Measurements from ENCODE around the gene DRAXIN. TPM values are rescaled to one million over a fixed set of nuclear protein-coding genes. Genes with fewer than 3 reads are reported as not detected.

DRAXIN gene
- polyA plus RNA-seq, 1 donor from 2014 or later, result 33.5 TPM

DNA sequence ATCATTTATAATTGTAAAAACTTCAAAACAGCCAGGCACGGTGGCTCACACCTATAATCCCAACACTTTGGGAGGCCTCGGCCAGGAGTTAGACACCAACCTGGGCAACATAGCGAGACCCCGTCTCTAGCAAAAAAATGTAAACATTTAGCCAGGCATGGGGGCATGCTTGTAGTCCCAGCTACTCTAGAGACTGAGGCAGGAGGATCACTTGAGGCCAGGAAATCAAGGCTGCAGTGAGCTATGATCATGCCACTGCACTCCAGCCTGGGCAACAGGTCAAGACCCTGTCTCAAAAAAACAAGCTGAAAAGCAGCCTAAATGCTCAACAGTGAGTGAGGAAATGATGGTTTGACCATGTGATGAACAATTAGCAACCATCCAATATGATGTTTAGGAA, 77.8 kb downstream of the DRAXIN start:
- Histone ChIP-seq H3F3A (ENCODE audit: insufficient read depth, low read length, poor library complexity, severe bottlenecking) (no peaks in the 10 kb centered on the region), H3K4me3 (ENCODE audit: low read length) (no peak overlapping the region), H3K27me3 (ENCODE audit: insufficient read depth, low read depth, low read length) (no peaks in the 10 kb centered on the region), H3K27ac (ENCODE audit: low read length) (no peak overlapping the region), H3K9me3 (ENCODE audit: low read length) (no peaks in the 10 kb centered on the region), H3K36me3 (ENCODE audit: insufficient read depth, low read length) (no peaks in the 10 kb centered on the region), H4K20me1 (ENCODE audit: insufficient read depth) (no peaks in the 10 kb centered on the region), H3K9ac (ENCODE audit: low read length) (no peak overlapping the region), H3K4me2 (ENCODE audit: low read length) (no peak overlapping the region), H3K79me2 (replicated peaks; ENCODE audit: insufficient read depth, low read length) (no peaks in the 10 kb centered on the region), H2AFZ (ENCODE audit: low read depth, low read length) (no peak overlapping the region), H3K9me2 (ENCODE audit: insufficient read depth, low read length) (no peaks in the 10 kb centered on the region)
- TF ChIP-seq TAF1 (IDR thresholded peaks at IDR 0.05; ENCODE audit: low read depth), result no peak
- no peak for TF ChIP-seq CTCF (IDR thresholded peaks at IDR 0.05; ENCODE audit: poor library complexity, severe bottlenecking)
- TF ChIP-seq RAD21 (conservative IDR thresholded peaks at IDR 0.05), result no peak
- TF ChIP-seq POLR2AphosphoS5 (IDR thresholded peaks at IDR 0.05), result no peak
- no peak for TF ChIP-seq EP300 (conservative IDR thresholded peaks at IDR 0.05; ENCODE audit: poor library complexity, severe bottlenecking)
- TF ChIP-seq, protein P1, sequence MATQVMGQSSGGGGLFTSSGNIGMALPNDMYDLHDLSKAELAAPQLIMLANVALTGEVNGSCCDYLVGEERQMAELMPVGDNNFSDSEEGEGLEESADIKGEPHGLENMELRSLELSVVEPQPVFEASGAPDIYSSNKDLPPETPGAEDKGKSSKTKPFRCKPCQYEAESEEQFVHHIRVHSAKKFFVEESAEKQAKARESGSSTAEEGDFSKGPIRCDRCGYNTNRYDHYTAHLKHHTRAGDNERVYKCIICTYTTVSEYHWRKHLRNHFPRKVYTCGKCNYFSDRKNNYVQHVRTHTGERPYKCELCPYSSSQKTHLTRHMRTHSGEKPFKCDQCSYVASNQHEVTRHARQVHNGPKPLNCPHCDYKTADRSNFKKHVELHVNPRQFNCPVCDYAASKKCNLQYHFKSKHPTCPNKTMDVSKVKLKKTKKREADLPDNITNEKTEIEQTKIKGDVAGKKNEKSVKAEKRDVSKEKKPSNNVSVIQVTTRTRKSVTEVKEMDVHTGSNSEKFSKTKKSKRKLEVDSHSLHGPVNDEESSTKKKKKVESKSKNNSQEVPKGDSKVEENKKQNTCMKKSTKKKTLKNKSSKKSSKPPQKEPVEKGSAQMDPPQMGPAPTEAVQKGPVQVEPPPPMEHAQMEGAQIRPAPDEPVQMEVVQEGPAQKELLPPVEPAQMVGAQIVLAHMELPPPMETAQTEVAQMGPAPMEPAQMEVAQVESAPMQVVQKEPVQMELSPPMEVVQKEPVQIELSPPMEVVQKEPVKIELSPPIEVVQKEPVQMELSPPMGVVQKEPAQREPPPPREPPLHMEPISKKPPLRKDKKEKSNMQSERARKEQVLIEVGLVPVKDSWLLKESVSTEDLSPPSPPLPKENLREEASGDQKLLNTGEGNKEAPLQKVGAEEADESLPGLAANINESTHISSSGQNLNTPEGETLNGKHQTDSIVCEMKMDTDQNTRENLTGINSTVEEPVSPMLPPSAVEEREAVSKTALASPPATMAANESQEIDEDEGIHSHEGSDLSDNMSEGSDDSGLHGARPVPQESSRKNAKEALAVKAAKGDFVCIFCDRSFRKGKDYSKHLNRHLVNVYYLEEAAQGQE (IDR thresholded peaks at IDR 0.05; ENCODE audit: borderline replicate concordance), result no peak
- TF ChIP-seq EZH2 (IDR thresholded peaks at IDR 0.05; ENCODE audit: borderline replicate concordance, insufficient read depth, low read length, poor library complexity, severe bottlenecking), result no peak
- TF ChIP-seq SMC3 (conservative IDR thresholded peaks at IDR 0.05; ENCODE audit: poor library complexity), result no peak
- TF ChIP-seq MXI1 (conservative IDR thresholded peaks at IDR 0.05; ENCODE audit: poor library complexity, severe bottlenecking), result no peak

DNA sequence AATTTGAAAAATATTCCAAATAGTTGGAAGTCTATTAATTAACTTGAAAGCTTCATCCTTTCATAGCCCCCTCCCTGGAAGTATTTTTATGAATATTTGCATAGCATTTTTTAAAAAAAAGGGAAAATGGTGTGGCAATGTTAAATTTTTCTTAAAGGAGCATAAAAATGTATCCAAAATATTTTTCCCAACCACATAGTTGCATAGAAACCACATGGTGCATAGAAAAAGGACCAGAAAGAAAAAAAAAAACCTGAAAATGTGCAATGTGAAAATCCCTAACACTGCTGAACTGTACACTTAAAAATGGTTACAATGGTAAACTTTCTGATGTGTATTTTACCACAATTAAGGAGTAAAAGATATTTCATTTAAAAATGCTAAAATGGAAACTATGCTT, 78.5 kb downstream of the DRAXIN start:
- H4K20me1 ChIP-seq (ENCODE audit: insufficient read depth), result no peaks in the 10 kb centered on the region

More for the DNA sequence above, 78.5 kb downstream of the DRAXIN start:
- Histone ChIP-seq H3K9ac (ENCODE audit: low read length) (no peak overlapping the region), H2AFZ (ENCODE audit: low read depth, low read length) (no peak overlapping the region), H3K9me3 (ENCODE audit: low read length) (no peaks in the 10 kb centered on the region), H3K4me3 (ENCODE audit: low read length) (no peak overlapping the region), H3K4me2 (ENCODE audit: low read length) (no peak overlapping the region), H3K79me2 (replicated peaks; ENCODE audit: insufficient read depth, low read length) (no peaks in the 10 kb centered on the region), H3K36me3 (ENCODE audit: insufficient read depth, low read length) (no peaks in the 10 kb centered on the region), H3K9me2 (ENCODE audit: insufficient read depth, low read length) (no peaks in the 10 kb centered on the region), H3K27ac (ENCODE audit: low read length) (no peak overlapping the region), H3K27me3 (ENCODE audit: insufficient read depth, low read depth, low read length) (no peaks in the 10 kb centered on the region), H3F3A (ENCODE audit: insufficient read depth, low read length, poor library complexity, severe bottlenecking) (no peaks in the 10 kb centered on the region)
- no peak for TF ChIP-seq EZH2 (IDR thresholded peaks at IDR 0.05; ENCODE audit: borderline replicate concordance, insufficient read depth, low read length, poor library complexity, severe bottlenecking)
- no peak for TF ChIP-seq RAD21 (conservative IDR thresholded peaks at IDR 0.05)
- no peak for TF ChIP-seq SMC3 (conservative IDR thresholded peaks at IDR 0.05; ENCODE audit: poor library complexity)
- TF ChIP-seq, protein P1 (IDR thresholded peaks at IDR 0.05; ENCODE audit: borderline replicate concordance), result no peak
- no peak for TF ChIP-seq EP300 (conservative IDR thresholded peaks at IDR 0.05; ENCODE audit: poor library complexity, severe bottlenecking)
- no peak for TF ChIP-seq MXI1 (conservative IDR thresholded peaks at IDR 0.05; ENCODE audit: poor library complexity, severe bottlenecking)
- TF ChIP-seq CTCF (IDR thresholded peaks at IDR 0.05; ENCODE audit: poor library complexity, severe bottlenecking), result no peak
- TF ChIP-seq POLR2AphosphoS5 (IDR thresholded peaks at IDR 0.05), result no peak
- TF ChIP-seq TAF1 (IDR thresholded peaks at IDR 0.05; ENCODE audit: low read depth), result no peak

Measured in neural cell (in vitro differentiated cells).